NCI-H2029 (cell line): ENCODE results near the gene PRKCA.

Source experiments
- DNase-seq: peaks from one replicate; lab custom pipeline; 2025; lab: John Stamatoyannopoulos, UW

Gene PRKCA

DNA sequence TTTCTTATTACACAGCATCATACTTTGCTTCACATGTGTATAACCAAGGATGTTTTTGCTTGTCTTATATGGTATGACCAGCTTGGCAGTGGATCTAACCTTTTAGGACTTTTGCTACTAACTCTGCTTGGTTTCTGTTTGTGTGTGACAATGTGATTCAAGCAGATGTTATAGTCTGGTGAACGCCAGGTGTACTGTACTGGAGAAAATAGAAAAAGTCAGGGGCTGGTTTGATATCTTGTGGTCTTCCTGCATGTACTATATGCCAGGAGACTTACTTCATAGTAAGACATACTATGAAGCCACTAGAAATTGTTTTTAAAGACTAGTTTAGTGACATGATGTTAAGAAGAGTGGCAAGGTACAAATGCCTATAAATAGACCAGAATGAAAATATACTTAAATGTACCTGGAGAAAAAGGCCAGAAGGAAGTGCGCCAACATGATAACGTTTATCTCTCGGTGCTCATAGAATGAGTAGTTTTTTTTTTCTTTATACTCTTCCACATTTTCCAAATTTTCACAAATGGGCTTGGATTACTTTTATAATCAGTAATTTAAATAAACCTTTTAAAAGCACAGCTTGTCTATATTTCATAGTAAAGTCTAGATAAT lies 112.3 kb downstream of the PRKCA start:
- no peak for DNase-seq

DNA sequence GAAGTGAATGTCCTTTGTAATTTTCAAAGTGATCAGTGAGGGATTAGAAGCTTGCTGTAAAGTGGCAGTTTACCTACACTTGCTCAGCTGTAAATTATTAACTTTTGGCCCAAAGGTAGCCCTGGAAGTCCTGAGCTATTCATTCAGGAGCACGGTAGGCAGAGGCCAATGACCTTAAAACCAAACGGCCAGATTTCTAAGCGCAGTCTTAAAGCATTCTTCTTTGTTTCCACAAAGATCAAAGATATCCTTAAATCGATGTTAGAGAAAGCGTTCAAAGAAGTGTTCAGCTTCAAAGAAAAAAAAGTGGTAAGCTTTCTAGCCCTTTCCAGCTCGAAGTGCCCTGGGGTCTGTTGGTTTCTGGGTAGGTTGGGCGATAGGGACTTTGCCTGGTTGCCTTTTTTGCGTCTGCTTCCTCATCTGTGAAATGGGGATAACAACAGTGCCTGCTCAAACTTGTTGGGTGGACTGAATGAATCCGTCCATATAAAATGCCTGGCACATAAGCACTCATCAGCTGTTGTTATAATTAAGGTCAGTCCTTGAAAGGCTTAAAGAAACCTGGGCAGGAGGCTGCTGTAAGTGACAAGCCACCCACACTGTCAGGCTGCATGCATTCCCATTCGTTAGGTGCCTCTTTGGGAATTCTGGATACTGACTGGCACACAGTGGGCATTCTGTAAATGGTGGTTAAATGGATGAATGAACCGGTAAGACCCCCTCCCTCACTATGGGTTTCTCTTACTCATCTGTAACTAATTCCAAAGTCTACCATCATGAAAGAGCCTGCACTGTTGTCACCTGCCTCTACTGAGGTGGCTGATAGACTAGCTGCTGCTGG lies 113.2 kb downstream of the PRKCA start:
- DNase-seq: no peak

DNA sequence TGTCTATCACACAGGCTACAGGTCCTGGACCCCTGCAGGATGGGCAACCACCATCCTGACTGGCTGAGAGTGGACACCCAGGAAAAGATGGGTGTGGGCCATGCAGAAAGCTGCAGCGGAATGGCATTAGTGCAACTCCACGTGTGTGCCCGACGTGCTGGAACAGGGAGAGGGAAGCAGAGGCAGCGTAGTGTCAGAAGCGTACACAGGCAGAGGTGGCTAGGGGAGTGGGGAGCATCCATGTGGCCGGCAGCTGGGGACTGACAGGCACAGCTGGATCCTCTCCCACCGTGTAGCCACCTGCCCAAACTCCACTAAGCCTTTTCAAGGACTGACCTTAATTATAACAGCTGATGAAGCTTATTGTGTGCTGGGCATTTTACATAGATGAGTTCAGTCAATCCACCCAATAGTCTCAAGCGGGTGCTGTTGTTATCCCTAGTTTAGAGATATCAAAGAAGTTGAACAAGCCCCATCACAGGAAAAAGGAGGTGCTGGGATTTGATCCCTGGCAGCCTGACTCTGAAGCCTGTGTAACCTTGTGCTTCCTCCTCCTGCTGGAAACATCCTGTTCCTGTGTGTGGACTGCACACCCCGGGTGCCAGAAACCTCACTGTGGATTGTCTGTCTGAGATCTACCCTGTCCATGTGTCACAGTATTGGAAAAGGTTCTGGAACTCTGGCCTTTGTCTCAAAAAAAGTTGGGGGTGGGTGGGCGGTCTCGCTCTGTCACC lies 114.0 kb downstream of the PRKCA start:
- DNase-seq: no peak

DNA sequence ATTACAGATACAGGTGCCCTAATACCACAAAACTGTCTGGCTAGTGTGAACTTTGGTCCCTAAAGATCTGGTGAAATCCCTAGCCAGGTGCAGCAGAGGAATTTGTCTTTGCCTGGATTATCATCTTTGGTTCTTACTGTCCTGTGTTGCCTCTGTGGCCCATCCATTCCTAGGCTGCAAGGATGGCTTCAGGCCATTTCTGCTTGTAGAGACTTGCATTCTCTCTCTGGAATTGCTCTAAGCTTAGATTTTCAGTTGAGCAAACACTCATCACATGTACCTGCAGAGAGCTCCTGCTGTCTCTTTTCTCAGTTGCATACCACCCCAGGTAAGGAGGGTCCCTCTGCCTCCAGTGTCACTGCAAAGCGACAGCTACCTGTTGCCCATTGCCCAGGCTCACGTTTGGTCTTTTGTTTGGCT lies 114.9 kb downstream of the PRKCA start:
- DNase-seq: no peak

DNA sequence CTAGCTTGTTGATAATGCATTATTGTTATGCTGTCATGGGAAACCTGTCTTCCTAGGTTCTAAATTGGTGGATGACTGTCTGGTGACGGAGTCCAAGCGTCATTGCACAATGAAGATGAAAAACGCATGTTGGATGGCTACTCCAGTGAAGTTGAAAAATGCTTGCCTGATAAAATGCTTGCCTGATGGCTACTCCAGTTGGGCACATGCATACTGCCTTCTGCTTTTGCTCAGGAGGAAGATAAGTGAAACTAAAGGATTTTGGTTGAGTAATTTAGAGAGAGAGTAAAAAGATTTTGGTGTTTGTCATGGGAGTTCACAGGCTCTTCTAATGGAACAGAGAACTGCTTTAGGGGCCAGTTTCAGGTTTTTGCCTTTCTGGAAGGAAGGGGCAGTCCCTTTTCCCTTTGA lies 118.6 kb downstream of the PRKCA start:
- DNase-seq: no peak

DNA sequence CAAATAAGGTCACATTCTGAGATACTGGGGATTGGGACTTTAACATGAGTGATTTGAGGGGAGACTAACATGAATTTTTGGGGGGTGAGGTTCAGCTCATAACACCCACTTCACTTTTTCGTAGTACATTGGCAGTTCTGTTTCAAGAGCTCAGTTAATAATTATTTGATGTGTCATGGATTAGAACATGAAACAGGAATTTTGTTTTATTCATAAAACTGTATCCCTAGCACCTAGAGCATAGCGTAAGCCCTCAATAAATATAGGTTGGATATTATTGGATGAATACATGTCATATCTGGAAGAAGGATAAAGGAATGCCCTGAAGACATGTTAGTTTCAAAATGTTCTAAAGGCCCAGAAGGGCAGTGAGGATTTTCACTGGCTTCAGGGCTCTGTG lies 119.8 kb downstream of the PRKCA start:
- DNase-seq: no peak

DNA sequence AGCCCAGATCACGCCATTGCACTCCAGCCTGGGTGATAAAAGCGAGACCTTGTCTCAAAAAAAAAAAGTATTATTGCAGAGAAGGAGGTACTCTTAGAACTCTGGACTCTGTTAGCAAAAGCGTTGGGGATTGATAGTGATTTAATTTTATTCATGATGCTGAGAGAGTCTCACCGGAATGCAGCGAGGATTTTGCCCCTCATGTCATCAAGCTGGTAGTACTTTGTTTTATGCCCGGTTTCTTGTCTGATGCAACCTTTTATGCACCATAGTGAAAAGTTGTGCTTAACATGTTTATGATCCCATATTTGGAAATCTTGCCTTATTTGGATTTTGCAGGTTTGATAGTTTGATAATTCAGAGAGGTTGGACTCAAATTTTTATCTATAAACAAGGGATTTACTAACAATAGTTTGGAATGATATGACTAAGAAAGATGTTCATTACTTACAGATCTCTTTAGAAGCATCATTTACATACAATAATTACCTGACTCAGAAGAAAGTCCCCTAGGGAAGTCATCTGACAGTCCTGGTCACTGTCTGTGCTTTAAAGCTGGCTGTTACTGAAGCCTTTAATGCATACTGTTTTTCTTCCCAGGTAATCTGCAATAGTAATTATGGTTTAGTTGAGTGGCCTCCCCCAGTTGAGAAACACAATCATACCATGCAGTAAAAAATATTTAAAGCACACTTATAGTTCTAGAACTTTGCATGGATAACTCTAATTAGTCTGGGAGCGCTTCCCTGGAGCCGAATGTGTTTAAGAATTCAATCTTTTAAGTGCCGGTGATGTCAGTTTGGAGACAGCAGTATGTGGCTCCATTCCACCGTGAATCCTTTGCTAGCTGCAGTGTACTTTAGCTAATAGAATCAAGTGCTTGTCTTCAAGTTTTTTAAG lies 120.9 kb downstream of the PRKCA start:
- DNase-seq: no peak

DNA sequence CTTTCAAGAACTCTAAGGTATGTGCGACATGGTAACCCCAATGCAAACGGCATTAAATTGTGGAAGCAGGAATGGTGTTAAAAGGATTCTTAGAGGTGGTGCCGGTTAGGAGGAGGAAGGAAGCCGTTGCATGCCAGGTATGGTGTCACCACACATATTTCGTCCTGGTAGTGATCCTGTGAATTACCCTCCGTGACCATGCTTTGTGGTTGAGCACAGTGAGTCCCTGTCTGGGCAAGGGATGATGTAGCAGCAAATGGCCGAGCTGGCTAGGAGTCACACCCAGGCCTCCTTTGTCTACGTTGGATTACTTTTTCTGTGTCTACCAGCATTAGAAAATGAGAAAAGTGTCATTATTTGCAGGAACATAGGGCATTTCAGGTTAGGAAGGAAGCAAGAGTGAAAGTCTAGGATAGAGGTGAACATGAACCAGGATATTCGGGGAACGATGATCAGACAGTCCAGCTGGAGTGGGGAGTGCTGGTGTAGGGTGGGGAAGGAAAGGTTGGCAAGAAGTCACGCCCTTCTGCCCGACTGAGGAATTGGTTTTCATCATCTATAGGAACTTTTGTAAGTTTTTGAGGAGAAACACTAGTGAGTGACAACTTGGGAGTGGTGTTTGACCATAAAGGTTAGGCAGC lies 123.5 kb downstream of the PRKCA start:
- no peak for DNase-seq

DNA sequence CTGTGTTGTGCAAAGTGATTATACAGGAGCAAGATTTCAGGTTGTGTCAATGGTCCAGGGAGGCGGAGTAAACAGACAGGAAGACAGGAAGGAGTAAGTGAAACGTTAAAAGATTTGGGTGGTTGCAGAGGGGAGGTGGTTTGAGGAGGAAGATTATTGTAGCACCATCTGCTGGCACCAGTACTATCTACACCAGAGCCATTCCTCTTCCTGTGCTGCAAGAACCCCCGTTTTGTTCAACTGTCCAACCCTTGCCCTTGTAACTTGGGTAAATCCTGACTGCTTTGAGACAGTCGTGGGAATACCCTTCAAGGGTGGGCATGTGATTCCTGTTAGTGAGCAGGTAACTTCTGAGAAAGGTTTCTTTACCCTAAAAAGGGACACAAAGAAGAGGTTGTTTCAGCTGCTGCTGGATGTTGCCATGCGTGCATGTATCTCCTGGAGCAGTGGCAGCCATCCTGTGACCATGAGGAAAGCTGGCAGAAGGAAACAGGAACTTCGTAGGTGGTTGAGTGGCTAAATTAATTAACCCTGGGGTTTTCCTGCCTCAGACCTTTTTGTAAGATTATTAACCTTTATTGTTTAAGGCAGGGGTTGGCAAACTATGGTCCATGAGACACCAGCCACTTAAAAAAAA lies 124.1 kb downstream of the PRKCA start:
- DNase-seq: no peak

DNA sequence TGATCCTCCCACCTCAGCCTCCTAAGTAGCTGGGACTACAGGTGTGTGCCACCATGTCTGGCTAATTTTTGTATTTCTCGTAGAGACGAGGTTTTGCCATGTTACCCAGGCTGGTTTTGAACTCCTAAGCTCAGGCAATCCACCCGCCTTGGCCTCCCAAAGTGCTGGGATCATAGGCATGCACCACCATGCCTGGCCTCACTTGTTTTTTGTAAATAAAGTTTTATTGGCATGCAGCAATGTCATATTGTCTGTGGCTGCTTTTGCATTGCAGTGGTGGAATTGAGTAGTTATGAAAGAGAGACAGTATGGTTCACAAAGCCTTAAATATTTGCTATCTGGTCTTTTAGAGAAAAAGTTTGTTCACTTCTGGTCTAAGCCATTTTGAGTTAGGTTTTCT lies 124.7 kb downstream of the PRKCA start:
- no peak for DNase-seq

DNA sequence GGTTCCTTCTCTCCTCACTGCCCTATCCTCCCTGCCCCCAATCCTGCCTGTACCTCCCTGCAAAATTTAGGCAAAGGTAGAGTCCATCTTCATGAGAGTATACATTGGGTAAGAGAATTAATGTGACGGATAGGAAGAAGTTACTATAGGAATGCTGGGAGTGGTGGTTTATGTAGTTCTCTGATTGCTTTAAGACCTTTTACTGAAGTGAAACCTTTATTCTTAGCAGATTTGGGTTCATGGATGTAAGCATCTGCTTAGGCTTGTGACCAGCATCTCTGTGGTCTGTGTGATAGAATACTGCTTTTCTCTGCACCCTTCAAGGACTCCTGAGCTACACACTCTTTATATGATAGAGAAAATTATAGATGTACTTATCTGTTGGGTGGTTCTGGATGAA lies 127.3 kb downstream of the PRKCA start:
- DNase-seq: no peak

DNA sequence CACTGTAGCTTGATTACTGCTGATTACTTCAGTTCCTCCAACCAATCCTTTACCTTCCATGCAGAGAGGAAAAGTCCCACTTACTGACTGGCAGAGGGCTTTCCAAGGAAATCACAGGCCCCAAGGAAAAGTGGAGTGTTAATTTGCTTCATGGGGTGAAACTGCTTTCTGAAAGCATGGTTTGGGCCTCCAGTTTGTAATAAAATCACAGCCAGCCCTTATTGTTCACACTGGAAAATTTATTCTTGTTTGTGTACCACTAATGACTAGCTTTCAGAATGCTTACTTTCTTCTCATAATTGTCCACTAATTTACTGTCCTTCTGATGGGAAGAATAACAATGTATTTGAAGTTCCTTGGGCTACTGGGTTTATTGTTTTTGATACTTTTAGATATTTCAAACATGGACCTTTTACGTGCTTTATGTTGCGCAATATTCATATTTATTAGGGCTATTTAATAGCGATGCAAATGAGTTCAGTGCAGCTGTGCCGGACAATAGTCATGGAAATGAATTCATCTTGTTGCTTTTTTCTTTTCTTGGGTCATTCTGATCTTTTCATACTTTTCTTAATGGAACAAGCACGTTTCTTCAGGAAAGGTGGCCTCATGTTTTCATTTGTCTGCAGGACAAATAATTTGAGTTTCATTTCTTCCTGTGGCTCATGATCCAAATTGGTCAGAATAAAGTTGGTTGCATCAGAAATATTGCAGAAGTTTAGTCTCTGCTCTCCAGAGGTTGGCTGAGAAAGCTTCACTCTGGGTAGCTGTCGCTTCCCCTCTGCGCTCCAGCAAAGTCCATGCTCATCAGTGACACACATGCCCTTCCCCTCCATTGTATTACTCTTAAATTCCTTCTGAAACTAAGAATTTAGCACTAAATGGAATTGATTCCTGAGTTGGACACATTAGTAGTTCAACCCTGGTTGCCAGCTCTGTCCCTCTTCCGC lies 128.7 kb downstream of the PRKCA start:
- no peak for DNase-seq

DNA sequence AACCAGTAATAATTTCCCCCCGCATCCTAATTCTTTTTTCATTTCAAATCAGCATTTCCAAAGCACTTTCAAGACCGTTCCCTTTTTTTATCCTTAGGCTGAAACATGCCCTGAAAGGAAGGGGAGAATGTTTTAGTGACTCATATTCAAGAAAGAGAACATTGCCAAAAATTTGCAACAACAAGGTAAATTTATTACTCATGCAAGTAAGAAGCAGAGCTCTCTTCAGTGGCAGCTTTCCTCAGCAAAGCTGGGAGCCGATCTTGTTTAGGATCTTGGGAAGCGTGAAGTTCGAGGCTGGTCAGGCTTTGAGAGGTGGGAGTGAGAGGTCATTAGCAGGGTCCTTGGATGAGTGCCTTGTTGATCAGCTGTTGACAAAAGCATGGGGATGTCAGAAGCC lies 129.5 kb downstream of the PRKCA start:
- DNase-seq: no peak

DNA sequence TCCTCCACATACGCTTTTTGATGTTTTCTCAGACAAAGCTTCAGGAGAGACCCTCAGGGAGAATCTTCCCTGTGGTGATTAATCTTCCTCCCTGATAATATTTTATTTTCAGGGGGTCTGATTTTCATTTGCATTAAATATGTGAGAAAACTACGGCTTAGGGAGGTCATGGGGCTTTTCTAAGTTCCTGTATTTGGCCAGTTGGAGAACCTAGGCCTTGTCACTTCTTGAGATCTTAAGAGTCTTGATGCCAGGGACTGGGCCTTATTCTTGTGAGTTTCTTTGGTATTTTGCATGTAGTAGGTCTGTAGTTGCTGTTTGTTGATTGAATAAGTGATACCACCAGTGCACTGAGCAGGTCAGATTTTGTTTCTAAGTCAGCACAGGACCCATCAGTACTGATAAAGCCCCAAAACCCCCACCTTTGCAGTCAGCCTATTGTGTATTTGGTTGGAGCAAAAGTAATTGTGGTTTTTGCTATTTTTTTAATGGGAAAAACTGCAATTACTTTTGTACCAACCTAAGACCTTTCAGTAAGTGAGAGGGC lies 130.1 kb downstream of the PRKCA start:
- no peak for DNase-seq

DNA sequence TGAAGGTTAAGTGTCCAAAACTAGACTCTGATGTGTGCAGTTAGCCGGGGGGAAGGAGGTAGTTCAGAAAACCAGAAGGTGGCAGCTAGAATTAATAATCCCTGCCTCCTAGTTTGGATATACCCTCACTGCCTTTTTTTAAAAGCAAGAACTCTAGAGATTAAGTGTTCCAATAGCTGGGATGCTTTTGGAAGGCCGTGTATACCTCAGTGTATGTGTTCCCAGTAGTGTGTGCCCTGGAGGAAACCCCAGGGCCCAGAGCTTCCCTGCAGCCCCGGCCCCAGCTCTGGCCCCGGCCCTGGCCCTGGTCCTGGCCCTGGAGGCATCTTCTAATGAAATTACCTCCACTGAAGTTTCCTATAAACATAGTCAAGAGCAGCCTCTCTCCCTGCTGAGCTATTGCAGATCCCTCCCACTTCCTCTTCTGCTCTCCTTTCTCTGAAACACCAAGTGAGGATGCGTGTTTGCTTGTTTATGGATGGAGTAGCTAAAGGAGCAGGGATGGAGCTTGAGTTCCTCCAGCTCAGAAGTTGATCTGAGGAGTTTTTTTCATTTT lies 130.7 kb downstream of the PRKCA start:
- no peak for DNase-seq

DNA sequence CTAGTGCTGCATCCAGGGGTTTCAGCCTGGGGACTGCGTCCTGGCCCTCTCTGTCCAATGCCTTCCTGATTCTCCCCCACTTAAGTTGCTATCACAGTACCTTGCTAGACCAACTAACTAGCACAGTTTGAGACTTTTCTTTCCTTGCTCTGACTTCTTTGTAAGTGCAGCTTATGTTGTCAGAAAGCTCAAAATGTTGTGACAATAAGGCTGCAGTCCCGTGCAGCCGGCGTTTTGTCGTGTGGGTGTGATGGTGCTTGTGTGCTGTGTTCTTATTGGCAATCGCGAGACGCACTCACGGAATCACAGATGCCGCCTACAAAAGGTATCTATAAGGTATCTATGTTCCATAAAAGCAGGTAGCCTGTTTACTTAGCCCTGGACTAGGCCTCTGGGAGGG lies 132.8 kb downstream of the PRKCA start:
- DNase-seq: no peak

DNA sequence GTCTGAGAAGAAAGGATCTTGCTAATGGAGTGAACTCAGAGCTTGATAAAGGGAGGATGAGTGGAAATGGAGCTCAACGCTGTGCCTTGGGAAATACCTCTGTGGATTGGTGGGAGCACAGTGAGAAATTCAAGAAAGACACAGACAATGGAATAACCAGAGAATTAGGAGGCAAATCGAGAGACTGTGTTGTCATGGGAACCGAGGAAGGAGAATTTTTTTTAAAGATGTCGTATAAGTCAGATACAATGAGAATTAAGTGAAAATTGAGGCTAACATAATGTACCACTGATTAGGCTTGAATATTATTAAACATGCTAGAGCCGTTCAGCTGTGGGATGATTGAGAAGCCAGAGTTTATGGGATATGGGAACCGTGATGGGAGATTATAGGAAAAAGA lies 134.2 kb downstream of the PRKCA start:
- no peak for DNase-seq

DNA sequence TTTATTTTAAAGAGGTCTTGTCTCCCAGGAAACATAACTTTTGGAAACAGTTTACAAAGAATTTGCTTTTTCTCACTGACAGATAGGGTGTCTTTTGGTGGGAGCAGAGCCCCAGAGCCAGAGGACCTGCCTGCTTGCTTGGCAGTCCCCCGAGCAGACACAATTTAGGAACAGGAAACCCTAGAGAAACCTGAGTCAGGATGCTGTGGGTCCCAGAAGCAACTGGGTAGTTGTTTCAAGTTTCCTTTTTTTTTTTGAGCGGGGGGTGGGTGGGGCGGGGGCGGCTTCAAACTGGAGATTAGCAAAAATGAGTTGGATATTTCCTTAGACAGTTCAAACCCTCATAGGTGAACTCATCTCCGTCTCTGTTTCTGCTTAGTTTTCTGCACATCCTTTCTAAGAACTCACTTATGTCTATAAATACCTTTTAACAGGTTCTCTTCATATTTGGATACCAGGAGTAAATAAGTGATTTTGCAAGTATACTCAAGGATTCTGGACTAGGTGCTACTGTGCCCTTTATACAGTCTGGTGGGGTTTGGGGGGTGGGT lies 135.1 kb downstream of the PRKCA start:
- DNase-seq: no peak

DNA sequence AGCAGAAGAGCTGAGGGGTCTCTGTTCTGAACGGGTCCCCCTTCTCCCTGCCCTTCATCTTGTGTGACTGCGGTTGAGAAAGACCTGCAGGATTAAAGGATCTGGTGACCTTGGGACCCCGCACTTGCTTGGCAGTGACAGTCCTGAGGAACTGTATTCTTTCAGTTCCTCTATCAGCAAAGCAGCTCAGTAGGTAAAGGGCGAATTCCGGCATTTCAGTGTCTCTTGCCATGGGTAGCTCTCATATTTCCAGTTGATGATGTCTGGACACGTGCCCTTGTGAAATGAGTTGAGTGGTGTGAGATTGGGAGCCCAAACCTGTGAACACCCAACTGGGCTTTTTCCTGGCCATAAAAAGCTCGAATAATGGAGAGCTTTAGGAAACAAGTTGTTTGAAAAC lies 135.7 kb downstream of the PRKCA start:
- DNase-seq: no peak
